ENCODE results near the gene RAP1GAP2.
"Not testable (repeated sequence)": the region's sequence is repeated elsewhere in the genome, so short reads cannot be mapped to it uniquely, and the experiment has no call there.

RAP1GAP2 gene

GRCh38 chr17:2796164-2797125 lies at the start of gene RAP1GAP2:
RAP1GAP2 (plus strand) TSS chr17:2796438; CDS start chr17:2796528, 90 bp downstream.
- no peak for DNase-seq (ENCODE audit: low read depth)

DNA sequence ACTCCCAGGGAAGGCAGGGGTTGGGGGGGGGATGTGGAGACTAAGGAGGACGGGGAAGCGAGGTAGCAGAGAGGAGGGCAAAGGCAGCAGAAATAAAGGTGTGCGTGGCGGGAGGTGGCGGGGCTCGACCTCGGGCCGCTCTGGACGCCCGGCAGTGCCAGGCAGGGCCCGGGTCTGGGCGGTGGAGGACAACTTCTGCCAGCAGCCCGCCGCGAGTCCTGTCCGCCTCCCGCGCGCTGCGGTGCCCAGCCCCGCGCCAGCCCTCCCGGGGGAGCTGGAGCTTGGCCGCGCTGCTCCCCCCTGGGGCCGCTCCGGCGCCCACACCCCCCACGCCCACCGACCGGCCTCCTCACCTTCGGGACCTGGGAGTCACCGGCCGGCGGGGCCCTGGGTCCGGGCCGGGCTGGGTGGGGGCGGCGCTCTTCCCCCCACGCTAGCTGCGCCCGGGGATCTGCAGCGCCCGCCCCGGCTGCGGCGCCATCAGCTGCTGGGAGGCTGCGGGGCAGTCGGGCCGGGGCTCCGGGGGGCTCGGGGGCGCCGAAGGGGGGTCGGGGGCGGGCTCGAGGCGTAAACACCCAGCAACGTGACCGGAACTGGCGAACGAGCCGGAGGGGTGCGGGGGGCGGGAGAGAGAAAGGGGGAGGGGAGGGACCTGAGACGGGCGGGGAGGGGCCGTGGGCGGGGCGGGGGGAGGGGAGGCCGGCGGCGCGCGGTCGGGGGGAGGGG lies 47.0 kb upstream of the RAP1GAP2 start, which contains the start of gene CCDC92B:
TSS of gene CCDC92B (minus strand) at position 595 of the 726 bp plus-strand sequence. CDS start 14,507 bp downstream, outside the sequence.
- no peak for DNase-seq (ENCODE audit: low read depth)

DNA sequence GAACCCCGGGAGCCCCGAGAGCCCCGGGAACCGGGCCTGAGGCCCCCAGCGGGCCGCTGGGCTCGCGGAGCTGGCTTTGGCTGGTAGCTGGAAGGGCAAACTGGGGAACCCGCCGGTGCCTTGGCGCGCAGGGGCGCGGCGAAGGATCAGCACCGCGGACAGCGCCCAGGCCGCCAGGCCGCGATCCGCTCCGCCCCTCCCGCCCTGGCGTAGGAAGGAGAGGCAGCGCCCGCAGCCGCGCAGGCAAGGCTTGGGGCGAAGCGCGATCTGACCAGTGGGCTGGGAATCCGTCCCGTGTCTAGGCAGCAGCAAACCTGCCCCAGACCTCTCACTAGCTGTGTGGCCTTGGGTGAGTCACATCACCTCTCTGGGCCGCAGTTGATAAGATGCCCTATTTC lies 46.5 kb upstream of the RAP1GAP2 start:
- DNase-seq (ENCODE audit: low read depth) = no peak

GRCh38 chr17:2750721-2751120 lies 45.5 kb upstream of the RAP1GAP2 start:
- no peak for DNase-seq (ENCODE audit: low read depth)

DNA sequence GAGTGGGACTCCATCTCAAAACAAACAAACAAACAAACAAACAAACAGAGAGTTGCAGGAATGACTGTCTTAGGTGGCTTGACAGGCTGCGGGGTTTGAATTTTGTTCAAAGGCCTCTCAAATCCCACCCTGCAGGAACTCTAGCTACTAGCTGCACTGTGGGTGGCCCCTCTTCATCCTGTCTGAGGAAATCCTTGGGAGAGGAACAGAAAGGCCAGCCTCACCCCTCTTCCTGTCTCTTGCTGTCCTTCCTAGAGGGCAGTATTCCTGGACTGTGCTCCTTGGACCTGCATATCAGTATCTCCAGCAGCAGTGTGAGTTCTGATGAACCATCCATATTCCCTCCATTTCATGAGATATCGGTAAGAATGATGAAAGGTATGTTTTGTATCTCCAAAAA lies 44.7 kb upstream of the RAP1GAP2 start:
- no peak for DNase-seq (ENCODE audit: low read depth)

- no peak for DNase-seq (ENCODE audit: low read depth)
These were observed 40.1 kb upstream of the RAP1GAP2 start for GRCh38 chr17:2755891-2756724.

- DNase-seq (ENCODE audit: low read depth) = no peak
These were observed 37.4 kb upstream of the RAP1GAP2 start for GRCh38 chr17:2758870-2759269.

GRCh38 chr17:2770129-2770528 lies 26.1 kb upstream of the RAP1GAP2 start:
- DNase-seq (ENCODE audit: low read depth) = no peak

DNA sequence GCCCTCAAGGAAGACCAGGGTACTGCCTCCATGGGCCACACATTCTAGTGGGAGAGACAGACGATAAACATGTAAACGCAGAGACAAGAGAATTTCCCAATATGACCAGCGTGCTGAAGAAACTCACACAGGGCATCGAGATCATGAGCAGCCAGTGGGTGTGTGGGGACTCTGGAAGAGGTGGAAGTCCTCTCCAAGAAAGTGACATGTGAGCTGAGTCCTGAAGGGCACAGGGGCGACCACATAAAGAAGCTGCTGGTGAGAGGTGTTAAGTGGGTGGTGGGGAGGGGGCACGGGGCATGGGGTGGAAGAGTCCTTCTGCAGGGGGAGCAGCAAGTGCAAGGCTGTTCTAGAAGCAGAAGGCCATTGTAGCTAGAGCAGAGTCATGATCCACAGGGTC lies 21.0 kb upstream of the RAP1GAP2 start:
- DNase-seq (ENCODE audit: low read depth) = no peak

GRCh38 chr17:2776589-2777241 lies 19.5 kb upstream of the RAP1GAP2 start:
- DNase-seq (ENCODE audit: low read depth) = no peak

GRCh38 chr17:2777242-2777867 lies 18.9 kb upstream of the RAP1GAP2 start:
- no peak for DNase-seq (ENCODE audit: low read depth)

DNA sequence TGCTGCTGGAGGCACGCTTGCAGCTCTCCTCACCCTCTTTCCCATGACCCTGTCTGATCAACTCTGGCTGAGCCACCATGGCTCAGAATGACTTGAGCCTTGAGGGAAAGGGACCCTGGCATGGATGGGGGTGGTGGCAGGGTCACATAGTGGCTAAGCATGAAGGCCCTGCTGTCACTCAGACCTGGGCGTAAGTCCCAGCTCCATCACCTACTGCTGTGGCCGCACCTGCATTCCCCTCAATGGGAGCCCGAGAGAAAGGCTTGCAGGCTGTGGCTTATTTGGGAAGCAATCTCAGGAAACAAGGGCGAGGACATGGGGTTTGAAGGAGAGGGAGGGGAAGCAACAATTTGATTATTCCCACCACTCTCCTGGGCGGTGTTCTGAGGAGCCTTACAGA lies 17.7 kb upstream of the RAP1GAP2 start:
- no peak for DNase-seq (ENCODE audit: low read depth)

DNA sequence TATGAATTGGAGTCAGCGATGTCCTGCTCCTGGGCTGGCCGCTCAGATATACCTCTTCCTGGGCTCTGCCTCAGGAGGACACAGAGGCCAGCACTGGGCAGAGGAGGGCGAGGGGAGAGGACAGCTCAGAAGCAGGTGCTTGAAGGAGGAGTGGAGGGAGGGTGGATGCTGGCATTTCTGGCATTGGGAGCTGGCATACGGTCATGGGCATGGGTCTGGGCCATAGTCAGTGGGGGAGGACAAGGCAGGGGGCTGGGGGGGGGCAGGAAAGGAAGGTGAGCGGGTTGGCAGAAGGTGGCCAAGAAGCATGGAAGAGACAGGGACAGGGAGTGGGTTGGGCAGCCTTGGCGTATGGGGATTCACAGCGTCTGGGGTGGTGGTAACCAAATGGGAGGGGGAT lies 16.7 kb upstream of the RAP1GAP2 start:
- DNase-seq (ENCODE audit: low read depth) = no peak

DNA sequence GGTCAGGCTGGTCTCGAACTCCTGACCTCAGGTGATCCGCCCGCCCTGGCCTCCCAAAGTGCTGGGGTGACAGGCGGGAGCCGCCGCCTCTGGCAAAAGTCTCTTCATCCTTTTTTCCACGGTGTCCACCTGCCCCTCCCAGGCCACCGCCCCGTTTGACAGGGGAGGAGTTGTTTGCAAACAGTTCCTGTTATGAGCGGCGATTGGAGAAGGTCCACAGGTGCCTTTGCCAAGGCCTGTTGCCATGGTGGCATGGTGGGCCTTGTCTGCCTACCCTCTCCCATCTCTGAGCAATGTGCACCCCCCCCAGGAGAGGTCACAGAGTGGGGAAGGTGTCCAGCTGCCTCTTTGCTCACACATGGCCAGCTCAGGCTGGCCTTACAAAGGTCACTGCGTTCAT lies 16.0 kb upstream of the RAP1GAP2 start:
- DNase-seq (ENCODE audit: low read depth) = no peak

DNA sequence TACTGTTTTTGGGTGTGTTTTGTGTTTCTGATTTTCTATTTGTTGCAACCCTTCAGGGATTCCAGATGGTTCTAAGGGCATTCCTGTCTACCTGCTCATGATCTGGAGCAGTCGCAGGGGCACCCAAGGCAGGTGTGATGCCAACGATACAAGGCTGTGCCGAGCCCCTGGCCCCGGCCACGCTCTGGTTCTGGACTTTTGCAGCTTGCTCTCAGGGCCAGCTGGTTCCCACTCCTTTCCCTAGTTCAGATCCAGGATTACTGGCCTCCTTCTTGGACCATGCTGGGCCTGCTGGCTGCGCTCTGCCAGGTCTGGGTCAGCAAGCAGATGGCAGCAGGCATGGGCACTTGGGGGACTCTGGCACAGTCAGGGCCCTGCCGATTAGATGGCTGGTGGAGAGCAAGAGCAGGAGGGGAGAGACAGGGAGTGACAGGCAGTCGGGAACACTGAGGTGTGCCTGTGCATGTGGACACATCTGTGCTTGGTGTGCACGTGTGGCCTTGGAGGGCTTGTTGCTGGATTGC lies 15.2 kb upstream of the RAP1GAP2 start:
- no peak for DNase-seq (ENCODE audit: low read depth)

DNA sequence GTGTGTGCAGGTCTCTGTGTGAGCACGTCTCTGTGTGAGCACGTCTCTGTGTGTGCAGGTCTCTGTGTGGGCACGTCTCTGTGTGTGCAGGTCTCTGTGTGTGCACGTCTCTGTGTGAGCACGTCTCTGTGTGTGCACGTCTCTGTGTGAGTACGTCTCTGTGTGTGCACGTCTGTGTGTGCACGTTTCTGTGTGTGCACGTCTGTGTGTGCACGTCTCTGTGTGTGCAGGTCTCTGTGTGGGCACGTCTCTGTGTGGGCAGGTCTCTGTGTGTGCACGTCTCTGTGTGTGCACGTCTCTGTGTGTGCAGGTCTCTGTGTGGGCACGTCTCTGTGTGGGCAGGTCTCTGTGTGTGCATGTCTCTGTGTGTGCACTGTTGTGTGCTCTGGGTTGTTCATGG lies 14.6 kb upstream of the RAP1GAP2 start:
- not testable (repeated sequence) for DNase-seq (ENCODE audit: low read depth)

GRCh38 chr17:2782055-2782454 lies 14.2 kb upstream of the RAP1GAP2 start:
- DNase-seq (ENCODE audit: low read depth) = no peak

DNA sequence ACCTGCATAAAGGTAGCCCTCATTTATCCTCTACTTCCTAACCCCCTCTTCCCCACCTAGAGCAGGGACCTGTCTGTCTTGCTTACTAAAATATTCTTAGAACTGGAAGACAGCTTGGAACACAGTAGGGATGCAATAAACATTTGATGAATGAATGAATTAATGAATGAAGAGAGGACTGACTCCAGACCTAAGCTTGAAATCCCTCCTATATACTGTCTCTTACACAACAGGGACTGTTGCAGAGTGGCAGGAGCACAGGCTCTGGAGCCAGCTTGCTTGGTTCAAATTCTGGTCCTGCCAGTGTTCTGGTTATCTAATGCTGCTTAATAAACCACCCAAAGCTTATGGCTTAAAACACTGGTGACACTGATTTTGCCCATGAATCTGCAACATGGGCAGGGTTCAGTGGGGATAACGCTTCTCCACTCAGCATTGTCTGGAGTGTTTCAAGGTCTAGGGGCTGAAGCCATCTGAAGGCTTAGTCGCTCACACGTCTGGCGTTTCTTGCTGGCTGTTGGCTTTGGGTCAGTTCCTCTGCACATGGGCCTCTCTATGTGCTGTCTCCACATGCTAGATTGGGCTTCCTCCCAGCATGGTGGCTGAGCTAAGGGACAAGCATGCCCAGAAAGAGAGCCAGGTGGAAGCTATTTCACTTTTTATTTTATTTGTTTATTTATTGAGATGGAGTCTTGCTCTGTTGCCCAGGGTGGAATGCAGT lies 12.8 kb upstream of the RAP1GAP2 start:
- no peak for DNase-seq (ENCODE audit: low read depth)

DNA sequence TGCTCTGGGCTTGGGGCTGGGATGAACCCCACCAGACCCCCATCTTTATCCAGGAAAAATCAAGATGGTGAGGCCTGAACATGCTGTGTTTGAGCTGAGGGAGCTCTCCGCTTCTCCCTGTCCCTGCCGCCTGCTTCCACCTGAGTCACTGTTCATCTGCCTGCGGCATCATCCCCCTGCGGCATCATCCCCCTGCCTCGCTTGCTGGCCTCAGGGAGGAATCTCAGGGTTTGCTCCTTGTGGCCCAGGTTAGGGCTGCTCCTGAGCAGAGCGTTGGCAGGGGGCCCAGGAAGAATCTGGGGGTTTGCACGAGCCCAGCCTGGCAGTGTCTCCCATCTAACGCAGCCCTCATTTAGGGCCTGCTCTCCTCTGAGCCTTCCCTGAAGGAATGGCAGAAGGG lies 11.4 kb upstream of the RAP1GAP2 start:
- DNase-seq (ENCODE audit: low read depth) = no peak

GRCh38 chr17:2785376-2785775 lies 10.9 kb upstream of the RAP1GAP2 start:
- not testable (repeated sequence) for DNase-seq (ENCODE audit: low read depth)

Measured in HS-27A (cell line).